Thyroid gland (tissue), 4 donors: ENCODE results near the gene PDE11A. TPM values are rescaled to one million over a fixed set of nuclear protein-coding genes. Genes with fewer than 3 reads are reported as not detected.

ENCODE experiments used
- DNase-seq, 2 donors: peaks; one replicate each; pipeline ENCODE4 v3.0.0-alpha.2; 2019
- H3K27ac ChIP-seq, 3 donors: fragments of 200-600 bp; sonication (generic); 1 replicate in 2 of 3; 2 replicates in 1 of 3; pipeline ENCODE4 v1.5.1; 2016 to 2019; ENCODE audit warnings: mild to moderate bottlenecking in 1 of 3, moderate library complexity in 1 of 3
- H3K27me3 ChIP-seq: fragments of 200-600 bp; sonication (generic); one replicate; pipeline ENCODE4 v1.5.1; 2019
- H3K36me3 ChIP-seq, 2 donors: fragments of 200-600 bp; sonication (generic); one replicate each; pipeline ENCODE4 v1.5.1; 2016 to 2019
- H3K4me1 ChIP-seq, 2 donors: fragments of 200-600 bp; sonication (generic); one replicate each; pipeline ENCODE4 v1.5.1; 2017 to 2019
- H3K4me3 ChIP-seq, 3 donors: fragments of 200-600 bp; sonication (generic); replicated peaks in 1 of 3; 1 replicate in 2 of 3; 2 replicates in 1 of 3; pipeline ENCODE4 v1.5.1; 2016; ENCODE audit warnings: mild to moderate bottlenecking in 1 of 3
- H3K9me3 ChIP-seq: fragments of 200-600 bp; sonication (generic); one replicate; pipeline ENCODE4 v1.5.1; 2017
- POLR2A ChIP-seq, 2 donors: fragments of 450-650 bp; IDR thresholded peaks; one replicate each; pipeline ENCODE4 v1.6.1; 2017; ENCODE audit warnings: antibody characterized with exemption in 2 of 2, mild to moderate bottlenecking in 2 of 2, moderate library complexity in 1 of 2
- WGBS, 2 donors: methylation state at CpG; one replicate each; pipeline ENCODE4 v1.1.5; 2017; 5-methylcytosine and 5-hydroxymethylcytosine counted together
- intact Hi-C: fragments of 100-400 bp; cut with DNase I; formaldehyde crosslinking; loops from one replicate; pipeline ENCODE4 v1.15.1; 2023
- total RNA-seq, 4 donors: library from RNA; depleted of rRNA; stranded (reverse); fragments of >200 nt; gene quantifications; one replicate each; pipeline ENCODE4 v1.2.3, GENCODE V29; 2016
- TF ChIP-seq, protein P1 (sequence below), 6 experiments: fragments of 200-600 bp in 3 of 6; fragments of 450-650 bp in 3 of 6; sonication (generic) in 3 of 6; IDR thresholded peaks; one replicate each; pipeline ENCODE4 v1.5.1; 2016 to 2019; ENCODE audit warnings: antibody characterized with exemption in 6 of 6, mild to moderate bottlenecking in 2 of 6, inconsistent platforms in 1 of 6, moderate library complexity in 1 of 6

PDE11A gene
- total RNA-seq, 4 donors from 2014 or later: 2.2 to 4.0 (median 3.0) TPM

GRCh38 chr2:177983183-177983788 lies 89.3 kb downstream of the PDE11A start:
- H3K27ac ChIP-seq: no peak overlapping the region
- no peaks in the 10 kb centered on the region for H3K9me3 ChIP-seq
- no peaks in the 10 kb centered on the region for H3K4me1 ChIP-seq
- intact Hi-C loops: loop anchor here (10.0 kb wide), 1 partner anchor 122 kb away; no protein-coding TSS in a partner anchor
- WGBS, 2 donors: 1 to 2% methylated on average over 2 of the region's 2 CpGs
- H3K27me3 ChIP-seq: no peaks in the 10 kb centered on the region
- no peaks in the 10 kb centered on the region for H3K36me3 ChIP-seq
- TF ChIP-seq, protein P1, sequence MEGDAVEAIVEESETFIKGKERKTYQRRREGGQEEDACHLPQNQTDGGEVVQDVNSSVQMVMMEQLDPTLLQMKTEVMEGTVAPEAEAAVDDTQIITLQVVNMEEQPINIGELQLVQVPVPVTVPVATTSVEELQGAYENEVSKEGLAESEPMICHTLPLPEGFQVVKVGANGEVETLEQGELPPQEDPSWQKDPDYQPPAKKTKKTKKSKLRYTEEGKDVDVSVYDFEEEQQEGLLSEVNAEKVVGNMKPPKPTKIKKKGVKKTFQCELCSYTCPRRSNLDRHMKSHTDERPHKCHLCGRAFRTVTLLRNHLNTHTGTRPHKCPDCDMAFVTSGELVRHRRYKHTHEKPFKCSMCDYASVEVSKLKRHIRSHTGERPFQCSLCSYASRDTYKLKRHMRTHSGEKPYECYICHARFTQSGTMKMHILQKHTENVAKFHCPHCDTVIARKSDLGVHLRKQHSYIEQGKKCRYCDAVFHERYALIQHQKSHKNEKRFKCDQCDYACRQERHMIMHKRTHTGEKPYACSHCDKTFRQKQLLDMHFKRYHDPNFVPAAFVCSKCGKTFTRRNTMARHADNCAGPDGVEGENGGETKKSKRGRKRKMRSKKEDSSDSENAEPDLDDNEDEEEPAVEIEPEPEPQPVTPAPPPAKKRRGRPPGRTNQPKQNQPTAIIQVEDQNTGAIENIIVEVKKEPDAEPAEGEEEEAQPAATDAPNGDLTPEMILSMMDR (IDR thresholded peaks at IDR 0.05): peak in 5 of 6 experiments; percentile 62 to 87 (median 76)
- no peak for TF ChIP-seq POLR2A (IDR thresholded peaks at IDR 0.05)
- DNase-seq: peak; percentile 57 to 69
- H3K4me3 ChIP-seq: no peak overlapping the region

GRCh38 chr2:177972782-177973181 lies 99.8 kb downstream of the PDE11A start:
- intact Hi-C loops: no loop called here
- TF ChIP-seq, protein P1 (IDR thresholded peaks at IDR 0.05): no peak
- no peak for TF ChIP-seq POLR2A (IDR thresholded peaks at IDR 0.05)
- 93 to 94% methylated on average over 7 of the region's 8 CpGs for WGBS, 2 donors

DNA sequence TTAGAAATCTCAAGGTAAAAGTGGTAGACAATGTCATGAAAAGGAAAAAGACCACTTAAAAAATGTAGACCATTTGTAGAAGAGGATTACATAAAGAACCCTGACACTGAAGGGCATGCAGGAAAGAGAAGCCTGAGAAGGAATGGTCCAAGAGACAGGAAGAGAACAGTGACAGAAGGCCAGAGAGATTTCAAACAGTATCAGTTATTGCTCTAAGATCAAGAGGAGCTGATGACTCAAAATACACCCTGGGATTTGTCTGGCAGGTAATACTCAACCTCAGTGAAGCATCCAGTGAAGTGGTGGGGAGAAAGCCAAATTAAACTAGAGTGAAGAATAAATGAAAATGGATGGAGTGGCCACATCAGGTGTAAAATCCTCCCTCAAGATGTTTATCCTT lies 100.5 kb downstream of the PDE11A start:
- no peak overlapping the region for H3K4me3 ChIP-seq
- H3K4me1 ChIP-seq: no peaks in the 10 kb centered on the region
- no peaks in the 10 kb centered on the region for H3K27me3 ChIP-seq
- no peaks in the 10 kb centered on the region for H3K9me3 ChIP-seq
- no peak overlapping the region for H3K27ac ChIP-seq
- TF ChIP-seq, protein P1 (IDR thresholded peaks at IDR 0.05): no peak
- no peak for TF ChIP-seq POLR2A (IDR thresholded peaks at IDR 0.05)
- H3K36me3 ChIP-seq: no peaks in the 10 kb centered on the region
- intact Hi-C loops: no loop called here
- DNase-seq: no peak

More at GRCh38 chr2:177972782-177973181, 99.8 kb downstream of the PDE11A start:
- Histone ChIP-seq H3K36me3 (no peaks in the 10 kb centered on the region), H3K4me1 (no peaks in the 10 kb centered on the region), H3K27me3 (no peaks in the 10 kb centered on the region), H3K4me3 (no peak overlapping the region), H3K27ac (no peak overlapping the region), H3K9me3 (no peaks in the 10 kb centered on the region)
- no peak for DNase-seq

GRCh38 chr2:177970670-177971454 lies 101.7 kb downstream of the PDE11A start:
- intact Hi-C loops: no loop called here
- no peaks in the 10 kb centered on the region for H3K36me3 ChIP-seq
- H3K4me1 ChIP-seq: no peaks in the 10 kb centered on the region
- WGBS, 2 donors: 93 to 95% methylated on average over 3 of the region's 3 CpGs
- DNase-seq: no peak
- H3K4me3 ChIP-seq: no peak overlapping the region
- no peaks in the 10 kb centered on the region for H3K27me3 ChIP-seq
- H3K9me3 ChIP-seq: no peaks in the 10 kb centered on the region
- TF ChIP-seq POLR2A (IDR thresholded peaks at IDR 0.05): no peak
- TF ChIP-seq, protein P1 (IDR thresholded peaks at IDR 0.05): no peak
- no peak overlapping the region for H3K27ac ChIP-seq

DNA sequence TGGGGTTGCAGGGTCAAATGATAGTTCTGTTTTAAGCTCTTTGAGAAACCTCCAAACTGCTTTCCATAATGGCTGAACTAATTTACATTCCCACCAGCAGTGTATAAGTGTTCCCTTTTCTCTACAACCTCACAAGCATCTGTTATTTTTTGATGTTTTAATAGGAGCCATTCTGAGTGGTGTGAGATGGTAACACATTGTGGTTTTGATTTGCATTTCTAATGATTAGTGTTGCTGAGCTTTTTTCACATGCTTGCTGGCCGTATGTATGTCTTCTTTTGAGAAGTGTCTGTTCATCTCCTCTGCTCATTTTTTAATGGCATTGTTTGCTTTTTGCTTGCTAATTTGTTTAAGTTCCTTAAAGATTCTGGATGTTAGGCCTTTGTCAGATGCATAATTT lies 107.7 kb downstream of the PDE11A start:
- 76 to 88% methylated on average over 1 of the region's 1 CpG for WGBS, 2 donors
- no peak for DNase-seq
- H3K27me3 ChIP-seq: no peaks in the 10 kb centered on the region
- no peak for TF ChIP-seq POLR2A (IDR thresholded peaks at IDR 0.05)
- TF ChIP-seq, protein P1 (IDR thresholded peaks at IDR 0.05): no peak
- no peak overlapping the region for H3K4me3 ChIP-seq
- no peaks in the 10 kb centered on the region for H3K4me1 ChIP-seq
- intact Hi-C loops: no loop called here
- H3K27ac ChIP-seq: no peak overlapping the region
- H3K36me3 ChIP-seq: no peaks in the 10 kb centered on the region
- no peaks in the 10 kb centered on the region for H3K9me3 ChIP-seq
